GM18868 (cell line): Measurements from ENCODE around the gene CMTM6.
A peak's percentile ranks its signal among the peaks of the same experiment; 100 is the strongest.
"Not testable (repeated sequence)": the region's sequence is repeated elsewhere in the genome, so short reads cannot be mapped to it uniquely, and the experiment has no call there.

Source experiments
- ATAC-seq: cut with Tn5 transposase; IDR thresholded peaks from one replicate; pipeline ENCODE4 v1.9.1; 2021; ENCODE audit warnings: mild to moderate bottlenecking, moderate library complexity; ENCODE audit not compliant: unreplicated experiment

The CMTM6 gene

DNA sequence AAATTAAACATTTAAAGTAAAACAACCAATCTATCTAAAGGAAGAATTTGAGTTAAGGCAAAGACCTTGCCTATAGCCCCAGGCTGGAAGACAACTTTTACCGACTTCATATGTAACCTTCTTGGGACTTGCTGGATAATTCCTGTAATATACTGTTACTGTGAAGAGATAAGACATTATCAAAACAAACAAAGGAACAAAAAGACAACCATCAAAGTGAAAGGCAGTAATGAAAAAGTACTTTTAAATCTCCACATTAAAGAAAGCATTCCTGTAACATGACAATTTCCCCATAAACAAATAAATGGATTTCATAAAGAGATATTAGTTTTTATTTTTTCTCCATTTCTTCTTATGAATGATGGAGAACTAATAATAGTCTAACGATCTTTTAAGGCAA lies 2.4 kb downstream of the CMTM6 start:
- no peak for ATAC-seq

DNA sequence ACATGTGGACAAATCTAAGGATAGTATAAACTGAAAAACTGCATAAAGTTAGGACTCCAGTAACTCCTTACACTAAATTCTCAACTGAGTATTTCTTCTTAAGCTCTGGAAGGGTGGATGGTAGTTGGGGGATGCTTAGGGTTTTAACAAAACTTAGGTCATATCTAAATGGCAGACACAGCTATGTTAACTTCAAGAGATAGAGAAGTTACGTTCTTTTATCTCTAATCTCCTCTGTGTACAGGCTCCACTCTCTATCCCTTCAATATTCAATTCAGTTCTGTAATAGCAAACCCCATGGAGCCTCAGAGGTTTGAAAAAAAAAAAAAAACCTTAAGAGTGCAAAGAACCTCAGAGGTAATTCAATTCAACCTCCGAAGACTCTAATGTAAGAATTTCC lies 3.1 kb downstream of the CMTM6 start:
- no peak for ATAC-seq

DNA sequence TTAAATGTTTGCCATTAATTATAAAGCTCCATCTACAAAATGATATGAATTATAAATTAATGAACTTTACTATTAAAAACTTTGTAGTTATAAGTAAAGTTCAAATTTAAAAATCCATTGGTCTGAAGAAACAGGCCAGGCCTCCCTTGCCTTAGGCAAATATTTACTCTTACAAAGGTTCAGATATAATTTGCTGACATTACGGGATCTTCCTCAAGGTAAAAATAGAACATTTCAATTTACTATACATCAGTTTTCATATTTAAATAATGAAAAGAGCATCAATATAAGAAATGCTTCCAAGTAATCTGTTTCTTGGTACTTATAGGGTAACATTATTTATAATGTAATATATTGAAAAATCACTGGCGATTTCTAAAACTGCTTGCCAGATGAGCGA lies 3.7 kb downstream of the CMTM6 start:
- no peak for ATAC-seq

DNA sequence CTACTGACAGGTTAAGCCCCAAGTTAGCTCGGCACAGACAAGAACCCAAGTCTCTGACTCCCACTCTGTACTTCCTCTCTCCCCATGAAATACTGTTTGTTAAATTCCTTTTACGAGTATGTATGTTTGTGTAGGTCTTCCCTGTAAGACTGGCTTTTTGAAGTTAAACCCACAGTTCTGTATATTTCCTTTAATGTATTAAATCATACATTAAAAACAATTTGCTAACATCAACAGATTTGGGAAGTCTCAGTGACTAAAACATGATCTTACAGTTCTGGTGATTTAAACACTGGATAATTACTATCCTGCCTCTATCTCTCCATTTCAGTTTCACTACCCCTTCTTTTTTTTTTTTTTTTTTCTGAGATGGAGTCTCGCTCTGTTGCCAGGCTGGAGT lies 4.4 kb downstream of the CMTM6 start:
- no peak for ATAC-seq

DNA sequence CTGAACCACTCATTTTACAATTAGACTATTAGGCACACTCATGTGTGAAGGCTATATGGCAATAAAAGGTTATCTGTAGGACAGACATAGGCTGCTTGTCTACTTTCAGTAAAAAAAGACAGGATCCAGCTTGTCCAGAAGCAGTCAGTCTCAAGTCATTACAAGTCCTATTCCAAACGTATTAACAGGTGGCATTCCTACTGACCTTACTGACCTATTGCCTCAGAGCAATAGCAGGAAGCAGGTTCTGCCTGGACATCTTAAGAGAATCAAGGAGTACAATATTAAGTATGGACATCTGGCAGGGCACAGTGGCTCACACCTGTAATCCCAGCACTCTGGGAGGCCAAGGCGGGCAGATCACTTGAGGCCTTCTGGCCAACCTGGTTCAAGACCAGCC lies 7.0 kb downstream of the CMTM6 start:
- no peak for ATAC-seq

DNA sequence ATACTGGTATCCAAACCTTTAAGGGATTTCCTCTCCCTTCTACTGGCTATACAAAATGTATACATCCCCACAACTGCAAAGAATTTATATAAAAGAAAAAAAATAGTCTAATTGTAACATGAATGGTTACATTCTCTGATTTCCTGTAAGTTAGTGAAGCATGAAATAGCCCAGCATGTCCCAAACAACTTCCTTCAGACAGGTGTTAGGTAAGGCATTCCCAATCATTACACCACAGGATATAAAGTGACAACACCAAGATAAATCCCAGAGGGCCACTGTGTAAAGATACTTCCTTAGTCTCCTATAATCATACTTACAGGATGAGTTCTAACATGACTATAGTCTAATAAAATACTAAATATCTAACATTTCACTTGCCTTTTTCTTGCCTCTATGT lies 7.6 kb downstream of the CMTM6 start:
- no peak for ATAC-seq

DNA sequence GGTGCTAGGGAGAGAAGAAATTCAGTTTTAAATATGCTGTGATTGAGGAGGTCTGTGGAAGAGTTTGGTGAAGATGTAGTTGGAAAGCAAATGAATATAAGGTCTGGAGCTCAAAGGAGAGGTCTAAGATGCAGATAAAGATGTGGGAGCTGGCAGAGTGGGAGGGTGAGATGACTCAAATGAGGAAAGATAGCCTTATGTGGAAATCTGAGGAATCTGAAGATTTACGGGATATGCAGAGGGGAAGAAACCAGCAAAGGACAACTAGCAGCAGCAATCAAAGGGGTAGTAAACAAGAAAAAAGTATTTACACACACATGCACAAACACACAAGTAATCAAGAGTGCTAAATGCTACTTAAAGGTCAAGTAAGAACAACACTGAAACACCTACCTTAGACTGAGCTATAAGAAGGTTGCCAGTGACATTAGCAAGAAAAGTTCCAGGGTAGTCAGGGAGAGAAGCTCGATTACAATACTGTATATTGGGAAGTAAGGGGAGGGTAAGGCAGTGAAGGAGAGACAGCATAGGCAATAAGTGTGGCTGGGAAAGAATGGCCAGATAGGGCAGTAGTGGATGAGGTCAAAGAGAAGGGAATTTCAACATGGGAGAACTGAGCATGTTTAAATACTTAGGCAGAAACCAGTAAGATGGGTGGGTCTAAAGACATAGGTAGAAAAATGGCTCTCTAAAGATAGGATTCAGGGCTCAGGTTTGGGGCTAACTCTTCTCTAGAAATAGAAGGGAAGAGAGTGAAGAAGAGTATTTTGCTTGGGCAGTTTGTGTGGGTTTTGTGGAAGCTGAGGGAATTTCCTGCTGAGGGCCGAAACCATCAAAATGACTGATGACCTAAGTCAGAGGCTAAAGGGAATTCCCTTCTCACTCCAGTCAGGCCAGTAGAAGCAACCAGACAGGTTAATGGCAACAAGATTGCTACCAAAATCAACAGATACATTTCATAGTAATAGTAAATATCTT lies 8.9 kb downstream of the CMTM6 start:
- ATAC-seq, result peak; percentile 77

DNA sequence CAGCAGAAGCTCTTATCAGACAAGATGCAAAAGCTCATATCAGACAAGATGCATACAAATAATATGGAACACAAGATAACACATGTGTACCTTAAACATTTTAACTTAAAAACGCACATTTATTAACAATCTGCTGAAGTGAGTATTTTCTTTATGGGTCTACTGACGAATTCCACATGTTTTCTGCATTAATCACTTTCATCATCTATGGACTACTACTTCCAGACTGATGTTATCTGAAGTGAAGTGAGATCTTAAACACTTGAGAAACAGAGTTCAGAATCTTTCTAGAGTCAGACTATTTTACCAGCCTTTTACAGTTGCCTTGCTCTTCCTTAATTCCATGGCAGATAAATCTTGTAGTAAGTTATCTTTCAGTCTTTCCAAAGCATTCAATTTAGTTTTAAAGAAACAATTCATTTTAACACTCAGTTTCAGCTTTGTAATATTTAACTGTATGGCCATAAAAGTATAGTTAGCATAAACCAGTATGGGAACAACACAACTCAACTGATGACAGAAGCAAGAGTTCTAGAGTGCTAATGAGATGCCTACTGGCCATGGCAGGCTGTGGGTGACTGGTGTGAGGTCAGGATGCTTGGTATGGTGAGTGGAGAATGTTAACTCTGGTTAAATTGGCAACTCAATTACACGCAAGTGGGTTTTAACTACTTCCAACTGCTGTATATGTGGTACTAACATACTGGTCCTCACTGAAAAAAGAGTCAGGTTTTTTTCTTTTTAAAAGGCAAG lies 9.8 kb downstream of the CMTM6 start:
- ATAC-seq, result no peak

DNA sequence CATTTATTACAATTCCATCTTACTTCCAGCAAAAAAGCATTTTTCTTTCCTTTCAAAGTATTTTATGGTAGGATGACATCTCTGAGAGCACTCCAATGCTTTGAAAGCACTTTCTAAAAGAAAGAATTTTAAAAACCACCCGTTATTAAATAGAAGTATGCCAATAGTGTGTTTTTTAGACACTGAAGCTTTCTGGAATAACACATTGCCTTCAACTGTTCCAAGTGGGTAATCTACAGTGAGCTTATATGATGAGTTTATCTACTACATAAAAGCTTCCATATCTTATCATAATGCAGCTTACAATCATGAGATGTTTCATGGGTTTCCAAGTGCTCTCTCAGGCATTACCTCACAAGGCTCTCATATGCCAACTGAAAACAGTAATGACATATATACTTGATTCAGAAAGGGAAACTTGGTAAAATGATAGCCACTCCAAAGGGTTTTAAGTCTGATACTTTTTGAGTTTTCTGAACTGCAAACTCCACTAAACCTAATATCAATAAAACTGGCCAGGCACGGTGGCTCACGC lies 14.1 kb downstream of the CMTM6 start:
- ATAC-seq, result no peak

DNA sequence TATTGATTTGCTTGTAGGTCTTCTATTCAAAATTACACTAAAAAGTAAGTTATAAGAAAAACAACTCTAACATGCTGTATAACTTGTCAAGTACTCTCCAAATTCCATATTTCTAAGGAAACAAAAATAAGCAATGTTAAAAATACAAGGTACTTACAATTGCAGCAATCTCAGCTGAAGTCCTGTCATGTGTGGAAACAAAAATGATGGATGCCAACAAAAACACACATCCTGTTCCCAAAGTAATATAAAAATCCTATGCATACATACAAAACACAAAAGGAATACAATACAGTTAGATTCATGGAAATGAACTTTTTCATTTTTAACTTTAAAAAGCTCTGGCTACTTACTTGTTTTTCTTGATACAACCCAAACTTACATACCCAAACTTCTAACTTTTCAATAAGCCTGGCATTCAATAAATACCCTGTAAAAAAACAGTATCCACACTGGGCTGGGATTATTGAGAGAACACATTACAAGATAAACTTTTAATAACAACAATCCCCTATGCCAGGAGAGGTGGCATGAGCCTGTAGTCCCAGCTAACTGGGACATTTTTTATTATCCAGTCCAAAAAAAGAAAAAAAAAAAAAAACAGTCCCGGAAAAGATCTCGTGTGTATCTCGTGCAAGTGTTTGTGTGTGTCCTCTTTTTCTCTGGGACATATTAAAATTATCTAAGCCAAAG lies 14.7 kb downstream of the CMTM6 start:
- ATAC-seq, result no peak

DNA sequence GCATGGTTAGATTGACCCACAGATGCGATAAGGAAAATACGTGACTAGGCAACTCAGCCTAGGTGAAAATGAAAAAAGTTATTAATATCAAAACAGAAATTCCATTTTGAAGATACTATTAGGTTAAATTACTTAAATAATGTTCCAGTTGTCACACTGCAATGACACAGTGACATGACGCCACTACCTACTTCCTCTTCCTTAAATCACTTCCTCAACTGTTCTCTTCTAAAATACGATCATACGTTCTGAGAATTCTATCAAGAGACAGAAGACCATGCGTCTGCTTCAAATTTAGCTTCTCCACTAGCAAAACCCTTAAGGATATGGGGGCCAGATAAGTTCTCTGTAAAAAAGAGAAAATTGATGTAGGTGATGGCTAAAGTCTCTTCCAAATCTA lies 18.2 kb downstream of the CMTM6 start:
- peak; percentile 77 for ATAC-seq

DNA sequence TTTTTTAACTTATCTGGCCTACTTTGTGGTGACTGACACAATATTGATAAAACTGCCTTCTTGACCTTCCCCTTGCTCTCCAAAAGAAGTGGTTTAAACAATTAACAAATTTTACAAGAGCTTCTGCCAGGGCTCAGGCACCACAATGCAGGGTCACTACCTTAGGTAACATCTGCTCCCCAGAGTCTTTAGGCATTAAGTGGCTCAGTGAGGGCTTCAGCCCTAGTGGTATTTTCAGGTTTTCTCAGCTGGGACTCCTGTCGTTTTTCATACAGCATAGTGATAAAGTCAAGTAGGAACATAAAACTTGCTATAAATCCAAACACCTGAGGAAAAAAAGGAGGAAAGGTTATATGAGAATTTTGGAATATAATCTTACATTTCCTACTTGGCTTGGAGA lies 18.9 kb downstream of the CMTM6 start:
- ATAC-seq, result no peak

DNA sequence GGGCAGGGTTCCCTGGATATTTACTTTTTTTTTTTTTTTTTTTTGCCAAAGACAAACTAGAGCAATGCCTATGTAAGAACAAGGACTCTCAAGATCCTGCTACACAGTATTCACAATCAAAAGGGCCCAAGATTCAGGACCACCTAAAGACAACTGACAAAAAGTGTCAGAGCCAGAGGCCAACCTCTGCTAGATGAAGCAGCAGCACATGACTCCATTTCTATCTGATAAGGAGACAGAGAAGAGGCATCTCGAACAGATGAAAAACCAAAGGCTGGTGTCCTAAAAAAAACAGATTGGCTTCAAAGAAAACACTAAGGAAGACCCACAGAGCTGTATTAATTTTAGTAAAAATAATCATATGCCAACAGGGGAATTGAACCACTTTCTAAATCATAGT lies 20.0 kb downstream of the CMTM6 start:
- ATAC-seq, result no peak

DNA sequence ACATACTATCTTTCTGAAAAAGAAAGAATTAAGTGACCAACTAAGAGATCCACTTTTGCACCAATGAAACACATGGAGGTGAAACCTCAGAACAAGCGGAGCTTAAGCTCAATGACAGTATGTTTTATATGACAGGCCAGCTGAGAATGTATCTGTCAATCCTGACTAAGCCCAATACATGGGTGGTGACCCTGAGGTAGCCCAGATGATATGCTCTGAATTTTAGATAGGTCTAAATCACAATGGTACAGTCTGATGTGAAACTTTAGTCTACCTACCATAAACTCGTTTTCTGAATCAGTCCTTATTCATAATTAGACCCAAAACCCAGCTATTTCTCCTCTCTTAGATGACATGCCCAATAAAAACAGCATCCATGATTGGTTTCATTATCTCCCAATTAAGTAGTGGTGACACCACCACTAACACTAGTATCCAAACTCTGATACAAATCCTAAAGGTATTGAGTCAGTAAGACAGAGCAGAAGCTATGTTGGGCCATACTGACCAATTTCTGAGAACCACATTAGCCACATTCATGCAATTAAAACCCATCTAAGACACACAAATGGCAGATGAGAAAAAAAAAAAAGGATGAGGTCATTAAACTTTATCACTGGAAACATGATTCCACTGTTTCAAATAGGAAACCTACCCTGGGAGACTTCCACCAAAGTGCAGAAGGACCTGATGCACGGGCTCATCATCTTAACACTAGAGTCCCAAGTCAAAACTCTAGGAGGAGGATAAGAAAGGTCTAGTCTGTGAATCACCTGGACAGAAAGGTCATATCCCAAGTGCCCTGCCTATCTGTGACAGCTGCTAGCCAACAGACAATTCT lies 20.6 kb downstream of the CMTM6 start:
- no peak for ATAC-seq

DNA sequence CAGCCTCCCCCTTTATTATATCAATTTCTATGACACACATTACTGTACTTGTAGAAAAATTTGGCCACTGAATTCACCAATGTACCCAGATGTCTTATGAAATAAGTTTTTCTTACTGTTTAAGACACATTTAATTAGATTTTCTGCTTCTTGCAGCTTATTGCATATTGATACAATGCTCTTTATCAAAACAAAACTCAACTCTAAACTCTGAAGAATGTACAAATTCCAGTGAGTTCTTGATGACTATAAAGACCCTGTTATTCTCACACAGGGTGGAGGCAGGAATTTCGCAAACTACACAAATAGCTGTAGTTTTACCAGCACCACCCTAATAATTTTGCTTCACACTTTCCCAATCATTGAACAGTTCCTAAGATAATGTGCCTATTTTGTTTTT lies 22.0 kb downstream of the CMTM6 start:
- ATAC-seq, result no peak

DNA sequence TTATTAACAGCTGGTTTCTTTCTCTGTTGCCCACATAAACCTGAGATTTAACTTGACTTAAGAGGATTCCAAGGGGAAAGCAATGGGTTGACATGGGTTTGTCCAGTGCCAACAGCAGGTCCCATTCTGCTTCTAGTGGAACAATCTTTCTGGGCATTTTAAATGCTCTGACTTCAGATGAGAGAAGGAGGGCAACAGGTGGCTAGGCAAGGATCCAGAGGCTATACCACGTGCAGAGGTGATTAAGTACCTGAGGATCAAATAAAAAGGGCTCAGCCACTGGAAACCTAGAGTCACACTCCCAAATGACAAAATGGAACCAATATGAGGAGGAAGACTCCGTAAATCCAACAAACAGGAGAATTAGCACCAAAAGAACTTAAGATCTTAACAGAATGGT lies 28.5 kb downstream of the CMTM6 start:
- ATAC-seq, result no peak

DNA sequence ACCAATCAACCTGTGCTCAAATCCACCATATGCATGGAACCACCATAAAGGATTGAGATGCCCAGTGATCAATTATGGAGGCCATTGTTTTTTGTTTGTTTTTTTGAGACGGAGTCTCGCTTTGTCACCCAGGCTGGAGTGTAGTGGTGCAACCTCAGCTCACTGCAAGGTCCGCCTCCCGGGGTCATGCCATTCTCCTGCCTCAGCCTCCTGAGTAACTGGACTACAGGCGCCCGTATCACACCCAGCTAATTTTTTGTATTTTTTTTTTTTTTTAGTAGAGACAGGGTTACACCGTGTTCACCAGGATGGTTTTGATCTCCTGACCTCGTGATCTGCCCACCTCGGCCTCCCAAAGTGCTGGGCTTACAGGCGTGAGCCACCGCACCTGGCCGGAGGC lies 30.5 kb downstream of the CMTM6 start:
- ATAC-seq, result not testable (repeated sequence)

DNA sequence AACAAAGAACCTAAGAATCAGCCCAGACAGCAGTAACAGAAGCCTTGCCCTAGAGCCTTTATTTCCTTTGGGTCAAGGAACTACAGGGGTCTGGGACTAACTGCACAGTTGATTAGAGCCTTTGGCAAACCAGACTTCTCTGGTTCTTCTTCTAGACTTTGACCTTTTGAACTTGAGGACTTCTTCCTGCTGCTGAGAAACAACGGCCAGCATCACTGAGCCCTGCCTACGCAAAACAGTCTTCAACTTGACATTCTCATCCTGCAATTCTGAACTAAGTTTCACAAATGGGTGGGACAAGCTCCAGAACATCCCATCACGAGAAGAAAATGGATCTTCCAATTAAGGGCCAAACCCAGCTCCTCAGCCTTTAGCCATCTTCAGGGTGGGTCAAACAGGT lies 31.4 kb downstream of the CMTM6 start:
- ATAC-seq, result no peak

DNA sequence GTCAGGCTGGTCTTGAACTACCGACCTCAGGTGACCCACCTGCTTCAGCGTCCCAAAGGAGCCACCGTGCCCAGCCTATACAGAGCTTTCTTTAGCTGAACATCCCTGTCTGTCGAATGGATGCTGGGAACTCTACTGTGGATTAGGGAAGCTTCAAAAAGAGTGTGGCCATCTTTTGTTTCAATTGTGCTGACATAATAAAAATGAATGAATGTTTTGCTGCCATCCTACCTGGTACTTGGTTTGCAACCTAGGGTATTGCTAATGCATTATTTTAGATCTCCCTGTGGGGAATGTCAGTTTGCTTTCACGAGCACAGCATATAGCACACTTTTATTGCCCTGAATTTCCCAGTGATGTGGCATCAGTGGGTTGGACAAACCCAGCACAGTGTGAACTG lies 32.3 kb downstream of the CMTM6 start:
- ATAC-seq, result no peak

DNA sequence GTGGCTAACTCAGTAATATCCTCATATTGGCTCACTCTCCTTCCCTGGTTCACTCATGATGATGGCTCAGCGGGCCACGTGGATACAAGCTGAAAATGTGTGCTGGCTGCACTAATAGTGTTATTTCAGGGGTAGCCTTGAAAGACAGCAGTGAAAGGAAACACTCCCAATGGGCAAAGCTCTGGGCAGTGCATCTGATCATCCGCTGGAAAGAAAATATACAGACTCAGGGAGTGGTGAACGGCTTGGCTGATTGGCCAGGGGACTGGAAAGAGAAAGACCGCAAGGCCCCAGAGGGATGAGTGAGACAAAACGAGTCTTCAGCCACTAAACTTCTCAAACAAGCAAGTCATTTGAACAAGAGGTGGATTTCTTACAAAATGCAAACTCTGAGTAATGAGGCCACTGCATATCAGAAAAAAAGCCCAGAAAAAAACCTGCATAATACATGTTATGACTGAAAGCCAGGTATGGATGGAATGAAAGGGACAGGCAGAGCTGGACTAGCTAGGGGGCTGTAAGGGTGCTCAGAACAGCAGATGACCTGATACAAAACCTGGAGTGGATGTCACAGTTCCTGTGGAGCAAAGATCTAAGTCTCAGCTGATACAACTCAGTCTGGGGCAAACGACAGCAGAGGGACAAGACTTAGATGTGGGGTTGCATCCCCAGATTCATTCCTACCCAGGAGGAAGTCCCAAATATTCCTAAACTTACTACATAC lies 33.3 kb downstream of the CMTM6 start:
- ATAC-seq, result peak; percentile 23
